HCT116 (cell line): Measurements from ENCODE around the gene MXI1.
"Not testable (repeated sequence)": the region's sequence is repeated elsewhere in the genome, so short reads cannot be mapped to it uniquely, and the experiment has no call there.

ENCODE experiments used
- EZH2 ChIP-seq: fragments of 200-600 bp; sonication (generic); IDR thresholded peaks from 2 replicates; pipeline ENCODE4 v1.6.1; 2017; ENCODE audit warnings: antibody characterized with exemption, mixed run types
- POLR2A ChIP-seq: IDR thresholded peaks from 2 replicates; pipeline ENCODE4 v1.7.0; 2011; ENCODE audit warnings: borderline replicate concordance; ENCODE audit not compliant: insufficient read depth, insufficient read length; ENCODE audit errors: extremely low read depth
- POLR2AphosphoS5 ChIP-seq: IDR thresholded peaks from 2 replicates; pipeline ENCODE4 v1.6.1; 2011; ENCODE audit warnings: mild to moderate bottlenecking, low read depth, low read length, moderate library complexity
- REST ChIP-seq: IDR thresholded peaks from 2 replicates; pipeline ENCODE4 v1.6.1; 2012; ENCODE audit warnings: low read depth
- SIN3A ChIP-seq: IDR thresholded peaks from 2 replicates; pipeline ENCODE4 v1.6.1; 2012; ENCODE audit warnings: low read depth
- YY1 ChIP-seq: IDR thresholded peaks from 2 replicates; pipeline ENCODE4 v1.6.1; 2011; ENCODE audit warnings: low read length, low read depth, moderate library complexity, mild to moderate bottlenecking; ENCODE audit not compliant: insufficient replicate concordance; ENCODE audit errors: extremely low read depth
- TF ChIP-seq, protein P1 (sequence below), 3 experiments: fragments of 200-600 bp in 1 of 3; sonication (generic) in 1 of 3; IDR thresholded peaks in 2 of 3; conservative IDR thresholded peaks in 1 of 3; 2 replicates each; pipeline ENCODE4 v1.5.1; 2012 to 2017; ENCODE audit warnings: low read depth in 2 of 3, low read length in 2 of 3, antibody characterized with exemption in 1 of 3, borderline replicate concordance in 1 of 3, control low read depth in 1 of 3, mild to moderate bottlenecking in 1 of 3, mixed read lengths in 1 of 3, mixed run types in 1 of 3, moderate library complexity in 1 of 3; ENCODE audit not compliant: insufficient read depth in 1 of 3

DNA sequence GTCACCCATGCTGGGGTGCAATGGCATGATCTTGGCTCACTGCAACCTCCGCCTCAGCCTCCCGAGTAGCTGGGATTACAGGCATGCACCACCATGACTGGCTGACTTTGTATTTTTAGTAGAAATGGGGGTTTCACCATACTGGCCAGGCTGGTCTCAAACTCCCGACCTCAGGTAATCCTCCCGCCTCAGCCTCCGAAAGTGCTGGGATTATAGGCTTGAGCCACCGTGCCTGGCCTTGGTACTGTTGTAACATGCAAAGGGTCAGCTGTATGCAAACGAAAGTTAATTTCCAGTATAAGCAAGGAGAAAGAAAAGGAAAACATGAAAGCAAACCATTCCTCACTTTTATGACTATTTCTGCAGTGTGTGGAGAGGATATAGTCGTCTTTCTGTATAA lies 6.4 kb upstream of the MXI1 start:
- TF ChIP-seq EZH2, REST, POLR2AphosphoS5, POLR2A, YY1, SIN3A: not testable (repeated sequence)
- TF ChIP-seq, protein P1, sequence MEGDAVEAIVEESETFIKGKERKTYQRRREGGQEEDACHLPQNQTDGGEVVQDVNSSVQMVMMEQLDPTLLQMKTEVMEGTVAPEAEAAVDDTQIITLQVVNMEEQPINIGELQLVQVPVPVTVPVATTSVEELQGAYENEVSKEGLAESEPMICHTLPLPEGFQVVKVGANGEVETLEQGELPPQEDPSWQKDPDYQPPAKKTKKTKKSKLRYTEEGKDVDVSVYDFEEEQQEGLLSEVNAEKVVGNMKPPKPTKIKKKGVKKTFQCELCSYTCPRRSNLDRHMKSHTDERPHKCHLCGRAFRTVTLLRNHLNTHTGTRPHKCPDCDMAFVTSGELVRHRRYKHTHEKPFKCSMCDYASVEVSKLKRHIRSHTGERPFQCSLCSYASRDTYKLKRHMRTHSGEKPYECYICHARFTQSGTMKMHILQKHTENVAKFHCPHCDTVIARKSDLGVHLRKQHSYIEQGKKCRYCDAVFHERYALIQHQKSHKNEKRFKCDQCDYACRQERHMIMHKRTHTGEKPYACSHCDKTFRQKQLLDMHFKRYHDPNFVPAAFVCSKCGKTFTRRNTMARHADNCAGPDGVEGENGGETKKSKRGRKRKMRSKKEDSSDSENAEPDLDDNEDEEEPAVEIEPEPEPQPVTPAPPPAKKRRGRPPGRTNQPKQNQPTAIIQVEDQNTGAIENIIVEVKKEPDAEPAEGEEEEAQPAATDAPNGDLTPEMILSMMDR (IDR thresholded peaks at IDR 0.05 in 2 of 3, conservative IDR thresholded peaks at IDR 0.05 in 1 of 3; ENCODE audit: borderline replicate concordance in 1 of 3, insufficient read depth in 1 of 3, low read depth in 2 of 3, low read length in 2 of 3) = not testable (repeated sequence)
